Measurements from ENCODE around the gene SMYD3. TPM values are rescaled to one million over a fixed set of nuclear protein-coding genes. Genes with fewer than 3 reads are reported as not detected.

The SMYD3 gene
- total RNA-seq, 2 donors from 2014 or later: 8.8 to 19.0 TPM

- H3K27me3 ChIP-seq (replicated peaks; ENCODE audit: insufficient read depth): no peaks in the 10 kb centered on the region
- H3K27ac ChIP-seq: no peak overlapping the region
- no peak for ATAC-seq (ENCODE audit: insufficient number of reproducible peaks, low FRiP score, low read depth)
- no peak for DNase-seq (ENCODE audit: low spot score)
- H3K36me3 ChIP-seq: no peaks in the 10 kb centered on the region
- TF ChIP-seq CTCF (IDR thresholded peaks at IDR 0.05): no peak
- H3K4me1 ChIP-seq (ENCODE audit: control insufficient read depth in 1 of 2, low read depth in 2 of 2): no peaks in the 10 kb centered on the region
- no peak overlapping the region for H3K4me3 ChIP-seq
- H3K9me3 ChIP-seq: no peaks in the 10 kb centered on the region
Measured at GRCh38 chr1:246121533-246121932, 385.5 kb downstream of the SMYD3 start.

- H3K27ac ChIP-seq: no peak overlapping the region
- TF ChIP-seq CTCF (IDR thresholded peaks at IDR 0.05): no peak
Measured at GRCh38 chr1:246117066-246117791, 389.9 kb downstream of the SMYD3 start.

GRCh38 chr1:246114369-246114768, 392.7 kb downstream of the SMYD3 start:
- DNase-seq (ENCODE audit: low spot score) (no peak), ATAC-seq (ENCODE audit: insufficient number of reproducible peaks, low FRiP score, low read depth) (no peak)
- Histone ChIP-seq H3K9me3 (no peaks in the 10 kb centered on the region), H3K27me3 (replicated peaks; ENCODE audit: insufficient read depth) (no peaks in the 10 kb centered on the region), H3K4me1 (ENCODE audit: control insufficient read depth in 1 of 2, low read depth in 2 of 2) (no peaks in the 10 kb centered on the region), H3K4me3 (no peak overlapping the region), H3K27ac (no peak overlapping the region), H3K36me3 (no peaks in the 10 kb centered on the region)
- no peak for TF ChIP-seq CTCF (IDR thresholded peaks at IDR 0.05)

More at GRCh38 chr1:246117066-246117791, 389.9 kb downstream of the SMYD3 start:
- DNase-seq (ENCODE audit: low spot score) (no peak), ATAC-seq (ENCODE audit: insufficient number of reproducible peaks, low FRiP score, low read depth) (no peak)
- Histone ChIP-seq H3K27me3 (replicated peaks; ENCODE audit: insufficient read depth) (no peaks in the 10 kb centered on the region), H3K4me3 (no peak overlapping the region), H3K9me3 (no peaks in the 10 kb centered on the region), H3K36me3 (no peaks in the 10 kb centered on the region), H3K4me1 (ENCODE audit: control insufficient read depth in 1 of 2, low read depth in 2 of 2) (no peaks in the 10 kb centered on the region)

GRCh38 chr1:246113555-246114095, 393.5 kb downstream of the SMYD3 start:
- Histone ChIP-seq H3K27ac (no peak overlapping the region), H3K4me1 (ENCODE audit: control insufficient read depth in 1 of 2, low read depth in 2 of 2) (no peaks in the 10 kb centered on the region), H3K27me3 (replicated peaks; ENCODE audit: insufficient read depth) (no peaks in the 10 kb centered on the region), H3K36me3 (no peaks in the 10 kb centered on the region), H3K4me3 (no peak overlapping the region), H3K9me3 (no peaks in the 10 kb centered on the region)
- ATAC-seq (ENCODE audit: insufficient number of reproducible peaks, low FRiP score, low read depth) (no peak), DNase-seq (ENCODE audit: low spot score) (no peak)
- no peak for TF ChIP-seq CTCF (IDR thresholded peaks at IDR 0.05)

- no peak for TF ChIP-seq CTCF (IDR thresholded peaks at IDR 0.05)
- no peak for ATAC-seq (ENCODE audit: insufficient number of reproducible peaks, low FRiP score, low read depth)
Measured at GRCh38 chr1:246111570-246111969, 395.5 kb downstream of the SMYD3 start.

More at GRCh38 chr1:246111570-246111969, 395.5 kb downstream of the SMYD3 start:
- Histone ChIP-seq H3K36me3 (no peaks in the 10 kb centered on the region), H3K9me3 (no peaks in the 10 kb centered on the region), H3K4me3 (no peak overlapping the region), H3K27me3 (replicated peaks; ENCODE audit: insufficient read depth) (no peaks in the 10 kb centered on the region), H3K27ac (no peak overlapping the region), H3K4me1 (ENCODE audit: control insufficient read depth in 1 of 2, low read depth in 2 of 2) (no peaks in the 10 kb centered on the region)
- DNase-seq (ENCODE audit: low spot score): no peak
